GM12878 (cell line): ENCODE data around the gene GJC1. TPM values are rescaled to one million over a fixed set of nuclear protein-coding genes. Genes with fewer than 3 reads are reported as not detected.

Experiments
- ATAC-seq: fragments of 200-7000 bp; cut with Tn5 transposase; 3 replicates; pipeline ENCODE4 v1.9.1; 2020; ENCODE audit warnings: mild to moderate bottlenecking, moderate library complexity
- BruUV-seq: library from RNA; stranded (reverse); fragments of 400-500 nt; replicated peaks from 2 replicates; lab custom pipeline; 2021; lab: Mats Ljungman, UMichigan
- CTCF ChIA-PET: fragments of 300-600 bp; sonication (Branson Sonifier 250); formaldehyde crosslinking; extraction: SDS; loops from one replicate; lab custom pipeline; 2021; ENCODE audit warnings: inconsistent platforms; lab: Yijun Ruan, JAX
- POLR2A ChIA-PET: fragments of 350-600 bp; formaldehyde crosslinking; extraction: SDS; loops from one replicate; lab custom pipeline; 2021; ENCODE audit warnings: inconsistent platforms; lab: Charles Lee
- RAD21 ChIA-PET: fragments of 300-600 bp; sonication (Branson Sonifier 250); formaldehyde crosslinking; loops from one replicate; lab custom pipeline; 2023; ENCODE audit warnings: antibody characterized with exemption; ENCODE audit not compliant: unreplicated experiment; lab: Charles Lee
- SMC1A ChIA-PET: fragments of 300-600 bp; sonication (Branson Sonifier 250); formaldehyde crosslinking; loops from one replicate; lab custom pipeline; 2023; ENCODE audit not compliant: unreplicated experiment, uncharacterized antibody; lab: Charles Lee
- DNase-seq: peaks from one replicate; pipeline ENCODE4 v3.0.0-alpha.2; 2011; ENCODE audit warnings: low read depth, low spot score
- FAIRE-seq: peaks from 3 replicates; lab custom pipeline; 2011; peaks lifted over from hg19 to GRCh38; lab: Jason Lieb, UNC
- H2AFZ ChIP-seq: 2 replicates; pipeline ENCODE4 v1.6.0; 2011; ENCODE audit warnings: low read depth, low read length, control low read depth; ENCODE audit not compliant: control insufficient read depth
- H3K27ac ChIP-seq: 2 replicates; pipeline ENCODE4 v1.5.1; 2011; ENCODE audit warnings: control low read depth; ENCODE audit not compliant: control insufficient read depth, insufficient read depth
- H3K27me3 ChIP-seq, 2 experiments: replicated peaks in 1 of 2; 2 replicates each; pipeline versions ENCODE4 v1.6.0 to v1.6.1; 2011; ENCODE audit warnings: low read length in 1 of 2; ENCODE audit not compliant: control insufficient read depth in 2 of 2, insufficient read depth in 2 of 2
- H3K36me3 ChIP-seq, 2 experiments: 2 replicates each; pipeline ENCODE4 v1.5.1; 2011; ENCODE audit warnings: low read length in 1 of 2; ENCODE audit not compliant: control insufficient read depth in 2 of 2, insufficient read depth in 2 of 2
- H3K4me1 ChIP-seq: 2 replicates; pipeline ENCODE4 v1.6.1; 2011; ENCODE audit warnings: mild to moderate bottlenecking, low read length, moderate library complexity, mixed read lengths; ENCODE audit not compliant: control insufficient read depth, insufficient read depth
- H3K4me2 ChIP-seq: 2 replicates; pipeline ENCODE4 v1.6.0; 2011; ENCODE audit warnings: control low read depth; ENCODE audit not compliant: control insufficient read depth, insufficient read depth
- H3K4me3 ChIP-seq: fragments of 200-600 bp; sonication (generic); 2 replicates; pipeline ENCODE4 v1.5.1; 2016
- H3K79me2 ChIP-seq: 2 replicates; pipeline ENCODE4 v1.6.0; 2011; ENCODE audit warnings: low read length; ENCODE audit not compliant: control insufficient read depth, insufficient read depth
- H3K9ac ChIP-seq: 2 replicates; pipeline ENCODE4 v1.8.0; 2011; ENCODE audit warnings: low read length, control low read depth, mixed read lengths; ENCODE audit not compliant: control insufficient read depth, insufficient read depth
- H3K9me3 ChIP-seq: replicated peaks from 3 replicates; pipeline ENCODE4 v1.5.1; 2011; ENCODE audit warnings: mild to moderate bottlenecking, low read length; ENCODE audit not compliant: control insufficient read depth, insufficient read depth
- H4K20me1 ChIP-seq: 2 replicates; pipeline ENCODE4 v1.6.0; 2011; ENCODE audit not compliant: control insufficient read depth, insufficient read depth
- ATF7 ChIP-seq: fragments of 450-650 bp; IDR thresholded peaks from 2 replicates; pipeline ENCODE4 v1.6.1; 2016; ENCODE audit warnings: low read depth, mild to moderate bottlenecking
- BCL11A ChIP-seq: IDR thresholded peaks from 2 replicates; pipeline ENCODE4 v1.6.1; 2011; ENCODE audit warnings: low read depth, low read length
- E4F1 ChIP-seq: fragments of 450-650 bp; IDR thresholded peaks from 2 replicates; pipeline ENCODE4 v1.6.1; 2018; ENCODE audit warnings: borderline replicate concordance, mild to moderate bottlenecking; ENCODE audit not compliant: partially characterized antibody
- EED ChIP-seq: sonication (generic); IDR thresholded peaks from 2 replicates; pipeline ENCODE4 v1.6.1; 2016; ENCODE audit warnings: antibody characterized with exemption, low read depth
- ELK1 ChIP-seq: IDR thresholded peaks from 2 replicates; pipeline ENCODE4 v1.6.1; 2012; ENCODE audit warnings: low read depth, low read length, improper control_type of control experiment
- GATAD2B ChIP-seq: fragments of 450-650 bp; conservative IDR thresholded peaks from 2 replicates; pipeline ENCODE4 v1.6.1; 2017; ENCODE audit warnings: low read depth, mild to moderate bottlenecking, moderate library complexity
- IKZF1 ChIP-seq: fragments of 450-650 bp; conservative IDR thresholded peaks from 2 replicates; pipeline ENCODE4 v1.6.1; 2017; ENCODE audit warnings: antibody characterized with exemption, mild to moderate bottlenecking
- MEF2B ChIP-seq: fragments of 450-650 bp; IDR thresholded peaks from 2 replicates; pipeline ENCODE4 v1.6.1; 2018; ENCODE audit warnings: mild to moderate bottlenecking, moderate library complexity; ENCODE audit not compliant: partially characterized antibody, poor library complexity, severe bottlenecking
- RELB ChIP-seq: fragments of 450-650 bp; IDR thresholded peaks from 2 replicates; pipeline ENCODE4 v1.6.1; 2017; ENCODE audit warnings: low read depth, mild to moderate bottlenecking, moderate library complexity
- SMC3 ChIP-seq: IDR thresholded peaks from 2 replicates; pipeline ENCODE4 v1.6.1; 2011; ENCODE audit warnings: low read length, improper control_type of control experiment, borderline replicate concordance
- SREBF2 ChIP-seq: IDR thresholded peaks from 2 replicates; pipeline ENCODE4 v1.6.1; 2012; ENCODE audit warnings: mild to moderate bottlenecking, low read length
- ZNF592 ChIP-seq: fragments of 450-650 bp; IDR thresholded peaks from 2 replicates; pipeline ENCODE4 v1.6.1; 2017; ENCODE audit warnings: mild to moderate bottlenecking, moderate library complexity
- WGBS: methylation state at CpG from one replicate; pipeline ENCODE4 v1.1.6; 2016; ENCODE audit warnings: low lambda C conversion rate; ENCODE audit not compliant: insufficient replicate concordance, insufficient coverage; ENCODE audit errors: missing lambda C conversion rate; 5-methylcytosine and 5-hydroxymethylcytosine counted together
- in situ Hi-C: fragments of 300-500 bp; cut with MboI; formaldehyde crosslinking; loops from 9 replicates; pipeline ENCODE4 v1.14.3; 2018; ENCODE audit warnings: mixed read lengths
- intact Hi-C: fragments of 100-400 bp; cut with micrococcal nuclease; formaldehyde crosslinking; loops from one replicate; pipeline ENCODE4 v1.14.2; 2022; ENCODE audit not compliant: unreplicated experiment
- polyA plus RNA-seq, 11 experiments: library from polyadenylated mRNA; depleted of rRNA in 4 of 11; unstranded in 6 of 11; stranded (reverse) in 5 of 11; fragments of >200 nt; fragmentation: Nextera tagmentation in 4 of 11; fragmentation: Illumina TruSeq in 1 of 11; extraction: Ambion mirVana in 4 of 11; extraction: Trizol in 1 of 11; gene quantifications; 1 replicate in 1 of 11; 2 replicates in 10 of 11; pipeline versions ENCODE4 v1.2.1 to v1.2.3, GENCODE V29; 2011 to 2016; ENCODE audit warnings: inconsistent platforms in 2 of 11, missing spikeins in 2 of 11, low read depth in 1 of 11
- total RNA-seq, 4 experiments: library from RNA; depleted of rRNA in 3 of 4; stranded (reverse); fragments of >200 nt in 3 of 4; fragmentation: Illumina TruSeq in 1 of 4; extraction: Trizol in 1 of 4; gene quantifications; 2 replicates each; pipeline versions ENCODE4 v1.2.1 to v1.2.3, GENCODE V29; 2013 to 2021

GJC1 gene
- total and polyA plus RNA-seq, 10 of the 15 experiments (the other 5 are each of a cell fraction or from before 2014, with no cell fraction given): 0.37 to 3.4 (median 0.90) TPM

- no peak for TF ChIP-seq RELB
- TF ChIP-seq SREBF2: no peak
Measured at GRCh38 chr17:44797802-44798201, 32.3 kb downstream of the GJC1 start (continued).

GRCh38 chr17:44796731-44797130 is 33.4 kb downstream of the GJC1 start:
- SMC1A ChIA-PET: interaction anchor here (0.6 kb wide), 1 partner anchor 96 kb away, joined by 4 read pairs; no protein-coding TSS in a partner anchor
- FAIRE-seq: no peak
- Histone ChIP-seq H3K4me3 (no peak overlapping the region), H3K79me2 (no peaks in the 10 kb centered on the region), H3K27ac (no peak overlapping the region), H3K9ac (no peak overlapping the region), H2AFZ (no peak overlapping the region)
- in situ Hi-C loops: no loop called here
- TF ChIP-seq ZNF592 (no peak), E4F1 (no peak), BCL11A (no peak), SMC3 (no peak), MEF2B (no peak), ATF7 (no peak), GATAD2B (no peak), ELK1 (no peak), EED (no peak), IKZF1 (no peak)
- TF ChIP-seq, all 136 proteins: peak for 0
- 88% methylated on average over 9 of the region's 9 CpGs for WGBS
- intact Hi-C loops: no loop called here
- no TSS peak for BruUV-seq
- no peaks in the 10 kb centered on the region for H4K20me1 ChIP-seq
- no peak overlapping the region for H3K4me2 ChIP-seq
- no peaks in the 10 kb centered on the region for H3K4me1 ChIP-seq
- ChIA-PET POLR2A (no interaction called here), RAD21 (no interaction called here), CTCF (interaction anchor here (0.5 kb wide), 1 partner anchor 586 kb away, joined by 4 read pairs; no protein-coding TSS in a partner anchor)
- no peak for DNase-seq
- H3K9me3 ChIP-seq: no peaks in the 10 kb centered on the region
- no peaks in the 10 kb centered on the region; a peak in 1 of 4 replicates for H3K36me3 ChIP-seq
- ATAC-seq: no peak
- no peaks in the 10 kb centered on the region for H3K27me3 ChIP-seq
